AG10803 (cell line): ENCODE measurements around the gene SMIM29.

Experiments
- DNase-seq: peaks from one replicate; pipeline ENCODE4 v3.0.0; 2010; ENCODE audit warnings: low read depth
- H3K4me3 ChIP-seq: 2 replicates; pipeline ENCODE4 v1.5.1; 2011; ENCODE audit warnings: mild to moderate bottlenecking, low read length, control low read depth
- TF ChIP-seq, protein P1 (sequence below): conservative IDR thresholded peaks from 2 replicates; pipeline ENCODE4 v1.5.1; 2011; ENCODE audit warnings: mild to moderate bottlenecking, low read length, control low read depth, inconsistent platforms

The SMIM29 gene

DNA sequence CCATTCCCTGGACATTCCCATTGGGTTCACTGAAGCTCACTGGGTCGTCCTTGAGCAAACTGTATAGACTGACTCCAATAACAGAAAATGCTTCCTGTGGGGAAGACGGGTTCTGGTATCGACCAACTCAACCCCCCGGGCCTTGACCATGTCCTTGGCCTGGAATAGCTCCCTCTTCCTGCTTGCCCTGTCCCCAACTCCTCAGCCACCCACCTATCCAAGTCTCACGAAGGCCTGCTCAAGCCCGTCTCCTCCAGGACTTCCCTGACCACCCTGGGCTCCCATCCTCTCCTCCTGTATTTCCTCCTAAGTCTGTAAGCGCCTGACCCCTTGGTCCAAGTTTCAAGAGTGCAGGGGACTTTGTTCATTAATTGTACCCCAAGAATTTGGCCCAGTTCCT lies 14.9 kb downstream of the SMIM29 start:
- TF ChIP-seq, protein P1, sequence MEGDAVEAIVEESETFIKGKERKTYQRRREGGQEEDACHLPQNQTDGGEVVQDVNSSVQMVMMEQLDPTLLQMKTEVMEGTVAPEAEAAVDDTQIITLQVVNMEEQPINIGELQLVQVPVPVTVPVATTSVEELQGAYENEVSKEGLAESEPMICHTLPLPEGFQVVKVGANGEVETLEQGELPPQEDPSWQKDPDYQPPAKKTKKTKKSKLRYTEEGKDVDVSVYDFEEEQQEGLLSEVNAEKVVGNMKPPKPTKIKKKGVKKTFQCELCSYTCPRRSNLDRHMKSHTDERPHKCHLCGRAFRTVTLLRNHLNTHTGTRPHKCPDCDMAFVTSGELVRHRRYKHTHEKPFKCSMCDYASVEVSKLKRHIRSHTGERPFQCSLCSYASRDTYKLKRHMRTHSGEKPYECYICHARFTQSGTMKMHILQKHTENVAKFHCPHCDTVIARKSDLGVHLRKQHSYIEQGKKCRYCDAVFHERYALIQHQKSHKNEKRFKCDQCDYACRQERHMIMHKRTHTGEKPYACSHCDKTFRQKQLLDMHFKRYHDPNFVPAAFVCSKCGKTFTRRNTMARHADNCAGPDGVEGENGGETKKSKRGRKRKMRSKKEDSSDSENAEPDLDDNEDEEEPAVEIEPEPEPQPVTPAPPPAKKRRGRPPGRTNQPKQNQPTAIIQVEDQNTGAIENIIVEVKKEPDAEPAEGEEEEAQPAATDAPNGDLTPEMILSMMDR = no peak
- DNase-seq = no peak
- H3K4me3 ChIP-seq = no peak overlapping the region

DNA sequence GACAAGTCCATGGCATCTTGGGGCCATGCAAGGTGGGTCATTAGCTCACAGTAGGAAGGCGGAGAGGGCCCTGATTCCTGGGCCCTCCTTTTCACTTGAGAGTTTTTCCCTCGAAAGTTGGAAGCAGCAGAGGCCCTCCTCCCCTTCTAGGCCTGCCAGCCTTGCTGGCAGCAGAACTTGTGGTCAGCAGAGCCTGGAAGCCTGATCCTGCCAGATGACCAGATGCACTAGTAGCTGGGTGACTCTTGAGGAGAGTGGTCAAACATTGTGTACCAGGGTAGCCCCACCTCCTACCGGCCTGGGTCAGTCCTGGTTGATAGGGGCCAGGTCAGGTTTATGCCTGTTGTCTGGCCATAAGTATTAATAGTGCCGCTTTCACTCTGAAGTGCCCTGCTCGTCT lies 15.9 kb downstream of the SMIM29 start:
- peak; percentile 50 for DNase-seq
- H3K4me3 ChIP-seq = no peak overlapping the region
- TF ChIP-seq, protein P1 = no peak

DNA sequence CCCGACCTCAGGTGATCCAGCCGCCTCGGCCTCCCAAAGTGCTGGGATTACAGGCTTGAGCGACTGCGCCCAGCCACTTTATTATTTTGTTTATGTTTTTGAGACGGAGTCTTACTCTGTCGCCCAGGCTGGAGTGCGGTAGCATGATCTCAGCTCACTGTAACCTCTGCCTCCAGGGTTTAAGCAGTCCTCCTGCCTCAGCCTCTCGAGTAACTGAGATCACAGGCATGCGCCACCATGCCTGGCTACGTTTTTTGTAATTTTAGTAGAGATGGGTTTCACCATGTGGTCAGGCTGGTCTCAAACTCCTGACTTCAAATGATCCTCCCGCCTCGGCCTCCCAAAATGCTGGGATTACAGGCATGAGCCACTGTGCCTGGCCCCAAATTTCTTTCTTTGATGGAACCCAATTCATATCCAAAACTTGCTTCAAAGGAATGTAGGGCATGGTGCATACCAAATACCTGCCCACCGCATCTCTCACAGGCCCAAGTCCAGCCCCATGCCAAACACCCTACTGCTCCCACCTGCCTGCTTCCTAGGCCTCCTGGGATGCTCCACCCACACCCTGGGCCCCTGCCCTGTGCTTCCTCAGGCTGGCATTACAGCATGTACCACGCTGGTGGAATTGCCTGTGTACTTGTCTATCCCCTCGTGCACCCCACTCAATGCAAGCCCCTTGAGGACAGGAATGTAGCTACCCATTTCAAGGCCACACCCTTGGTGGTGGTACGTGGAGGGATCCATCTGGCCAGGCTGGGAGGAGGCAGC lies 17.1 kb downstream of the SMIM29 start:
- DNase-seq = no peak
- no peak overlapping the region for H3K4me3 ChIP-seq

DNA sequence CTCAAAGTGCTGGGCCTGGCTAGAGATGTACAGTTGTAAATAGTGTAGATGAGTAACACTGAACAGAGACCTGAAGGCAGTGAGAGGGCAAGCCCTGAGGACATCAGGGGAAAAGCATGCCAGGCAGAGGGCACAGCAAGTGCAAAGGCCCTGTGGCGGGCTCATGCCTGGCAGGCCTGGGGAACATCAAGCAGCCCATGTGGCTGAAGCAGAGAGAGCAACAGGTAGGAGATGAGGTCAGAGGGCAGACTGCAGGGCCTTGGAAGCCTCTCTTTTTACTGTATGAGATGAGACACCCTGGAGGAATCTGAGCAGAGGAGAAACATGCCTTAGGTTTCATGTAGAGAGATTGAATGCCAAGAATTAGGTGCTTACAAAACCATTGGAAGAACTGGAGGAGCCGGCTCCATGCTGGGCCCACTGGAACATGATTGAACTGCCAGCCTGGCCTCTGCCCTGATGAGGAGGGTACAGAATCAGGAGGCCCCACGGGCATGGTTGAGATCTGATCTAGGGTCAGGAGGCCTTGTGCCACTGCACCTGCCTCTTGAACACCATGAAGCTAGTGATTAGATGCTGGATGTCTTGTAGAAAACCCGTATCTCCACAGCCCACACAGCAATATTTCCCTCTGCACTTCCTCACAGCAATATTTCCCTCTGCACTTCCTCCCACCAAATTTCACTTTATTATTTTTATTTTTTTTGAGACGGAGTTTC lies 18.0 kb downstream of the SMIM29 start:
- no peak overlapping the region for H3K4me3 ChIP-seq
- TF ChIP-seq, protein P1 = no peak
- DNase-seq = no peak

More for the DNA sequence above, 17.1 kb downstream of the SMIM29 start:
- TF ChIP-seq, protein P1 = no peak

DNA sequence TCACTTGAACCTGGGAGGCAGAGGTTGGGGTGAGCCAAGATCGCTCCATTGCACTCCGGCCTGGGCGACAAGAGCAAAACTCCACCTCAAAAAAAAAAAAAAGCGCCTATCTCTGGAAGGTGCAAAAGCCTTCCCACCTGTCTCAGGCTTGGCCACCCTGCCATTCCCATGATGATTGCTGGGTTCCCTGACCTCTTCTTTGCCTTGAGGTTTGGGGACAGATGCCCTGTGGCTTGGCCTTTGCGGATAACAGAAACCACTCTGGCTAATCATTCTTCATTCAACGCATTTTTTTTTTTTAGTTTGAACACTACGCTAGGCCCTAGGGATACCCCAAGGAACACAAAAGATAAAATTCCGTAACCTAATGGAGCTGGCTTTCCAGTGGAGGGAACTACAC lies 18.9 kb downstream of the SMIM29 start:
- no peak overlapping the region for H3K4me3 ChIP-seq
- TF ChIP-seq, protein P1 = no peak
- no peak for DNase-seq

DNA sequence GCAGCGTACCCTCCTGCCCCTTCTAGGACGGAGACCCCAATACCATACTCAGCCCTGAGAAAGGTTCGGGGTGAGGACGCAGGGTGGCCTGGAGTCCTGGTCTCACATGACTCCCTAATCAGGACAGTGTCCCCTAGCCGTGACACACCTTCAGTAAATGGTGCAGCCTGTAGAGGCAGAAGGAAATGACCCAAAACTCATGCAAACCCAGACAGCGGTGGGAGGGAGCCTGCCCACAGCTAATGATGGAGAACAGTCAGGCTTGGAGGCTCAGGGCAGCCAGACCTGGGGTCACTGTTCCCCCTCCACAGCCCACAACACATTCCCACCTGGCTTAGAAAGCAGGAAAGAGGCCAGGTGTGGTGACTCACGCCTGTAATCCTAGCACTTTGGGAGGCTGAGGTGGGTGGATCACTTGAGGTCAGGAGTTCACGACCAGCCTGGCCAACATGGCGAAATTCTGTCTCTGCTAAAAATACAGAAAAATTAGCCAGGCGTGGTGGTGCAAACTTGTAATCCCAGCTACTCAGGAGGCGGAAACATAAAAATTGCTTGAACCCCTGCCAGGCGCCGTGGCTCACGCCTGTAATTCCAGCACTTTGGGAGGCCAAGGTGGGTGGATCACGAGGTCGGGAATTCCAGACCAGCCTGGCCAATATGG lies 20.9 kb downstream of the SMIM29 start:
- H3K4me3 ChIP-seq = no peak overlapping the region
- no peak for DNase-seq
- TF ChIP-seq, protein P1 = no peak
